GM23248 (cell line): Measurements from ENCODE around the gene HHIPL1. TPM values are rescaled to one million over a fixed set of nuclear protein-coding genes. Genes with fewer than 3 reads are reported as not detected.

Source experiments
- DNase-seq: peaks from one replicate; pipeline ENCODE4 v3.0.0-alpha.2; 2015
- H2AFZ ChIP-seq: fragments of 200-600 bp; sonication (generic); 2 replicates; pipeline ENCODE4 v1.6.1; 2016; ENCODE audit warnings: antibody characterized with exemption
- H3F3A ChIP-seq: fragments of 200-600 bp; sonication (generic); 2 replicates; pipeline ENCODE4 v1.6.1; 2016; ENCODE audit warnings: mild to moderate bottlenecking, antibody characterized with exemption, mixed run types; ENCODE audit not compliant: insufficient read depth
- H3K27ac ChIP-seq: fragments of 200-600 bp; sonication (generic); 2 replicates; pipeline ENCODE4 v1.5.1; 2016; ENCODE audit warnings: mild to moderate bottlenecking
- H3K27me3 ChIP-seq: fragments of 200-600 bp; sonication (generic); replicated peaks from 2 replicates; pipeline ENCODE4 v1.6.1; 2016; ENCODE audit warnings: mild to moderate bottlenecking; ENCODE audit not compliant: insufficient read depth
- H3K36me3 ChIP-seq: fragments of 200-600 bp; sonication (generic); 2 replicates; pipeline ENCODE4 v1.6.1; 2016; ENCODE audit warnings: low read depth, mild to moderate bottlenecking
- H3K4me1 ChIP-seq: fragments of 200-600 bp; sonication (generic); 2 replicates; pipeline ENCODE4 v1.6.1; 2016; ENCODE audit warnings: mild to moderate bottlenecking; ENCODE audit not compliant: insufficient read depth
- H3K4me2 ChIP-seq: fragments of 200-600 bp; sonication (generic); one replicate; pipeline ENCODE4 v1.6.1; 2016; ENCODE audit warnings: mild to moderate bottlenecking; ENCODE audit not compliant: unreplicated experiment
- H3K4me3 ChIP-seq: fragments of 200-600 bp; sonication (generic); 2 replicates; pipeline ENCODE4 v1.5.1; 2016; ENCODE audit warnings: mild to moderate bottlenecking
- H3K79me2 ChIP-seq: fragments of 200-600 bp; sonication (generic); 2 replicates; pipeline ENCODE4 v1.6.1; 2016; ENCODE audit warnings: mild to moderate bottlenecking; ENCODE audit not compliant: insufficient read depth
- H3K9ac ChIP-seq: fragments of 200-600 bp; sonication (generic); 2 replicates; pipeline ENCODE4 v1.6.1; 2016; ENCODE audit warnings: mild to moderate bottlenecking
- H3K9me2 ChIP-seq: fragments of 200-600 bp; sonication (generic); 2 replicates; pipeline ENCODE4 v1.6.1; 2016; ENCODE audit warnings: mixed run types, mild to moderate bottlenecking, moderate library complexity; ENCODE audit not compliant: insufficient read depth
- H3K9me3 ChIP-seq: fragments of 200-600 bp; sonication (generic); one replicate; pipeline ENCODE4 v1.6.1; 2017; ENCODE audit warnings: low read depth
- H4K20me1 ChIP-seq: fragments of 200-600 bp; sonication (generic); 2 replicates; pipeline ENCODE4 v1.6.0; 2016; ENCODE audit not compliant: insufficient read depth
- EZH2 ChIP-seq: fragments of 200-600 bp; sonication (generic); IDR thresholded peaks from 2 replicates; pipeline ENCODE4 v1.6.1; 2018; ENCODE audit warnings: antibody characterized with exemption, mild to moderate bottlenecking; ENCODE audit not compliant: insufficient read depth, poor library complexity, severe bottlenecking
- EZH2phosphoT487 ChIP-seq: fragments of 200-600 bp; sonication (generic); IDR thresholded peaks from 2 replicates; pipeline ENCODE4 v1.6.1; 2018; ENCODE audit warnings: antibody characterized with exemption, moderate library complexity, mild to moderate bottlenecking, low read depth; ENCODE audit not compliant: insufficient read depth
- WGBS, 2 experiments: methylation state at CpG; one replicate each; pipeline ENCODE4 v1.1.6; 2015 to 2017; ENCODE audit warnings: low lambda C conversion rate in 2 of 2, low coverage in 1 of 2; ENCODE audit errors: missing lambda C conversion rate in 2 of 2; 5-methylcytosine and 5-hydroxymethylcytosine counted together
- in situ Hi-C: fragments of 300-500 bp; cut with MboI; formaldehyde crosslinking; loops from 2 replicates; pipeline ENCODE4 v1.15.0; 2020
- polyA plus RNA-seq: library from polyadenylated mRNA; unstranded; fragments of >200 nt; fragmentation: Nextera tagmentation; extraction: Ambion mirVana; gene quantifications from 2 replicates; pipeline ENCODE4 v1.2.1, GENCODE V29; 2016
- total RNA-seq: library from RNA; depleted of rRNA; stranded (reverse); fragments of >200 nt; shearing (Covaris generic); gene quantifications from 2 replicates; pipeline ENCODE4 v1.2.3, GENCODE V29; 2014

The HHIPL1 gene
- total and polyA plus RNA-seq, 2 experiments from 2014 or later = 6.5 to 11.3 TPM

GRCh38 chr14:99682809-99683618 lies 38.1 kb downstream of the HHIPL1 start:
- Histone ChIP-seq H3K27ac (peak overlapping the region; percentile 92), H2AFZ (peak overlapping the region; percentile 100), H3F3A (no peaks in the 10 kb centered on the region), H3K9ac (peak overlapping the region; percentile 98), H3K4me1 (peaks cover 3% of the 10 kb centered on the region; the same call in 1 of the 2 replicates), H4K20me1 (no peaks in the 10 kb centered on the region), H3K79me2 (no peaks in the 10 kb centered on the region), H3K9me3 (no peaks in the 10 kb centered on the region), H3K27me3 (peaks cover 10% of the 10 kb centered on the region), H3K9me2 (no peaks in the 10 kb centered on the region), H3K36me3 (no peaks in the 10 kb centered on the region), H3K4me3 (peak overlapping the region; percentile 99), H3K4me2 (peak overlapping the region; percentile 97)
- peak; percentile 86 for DNase-seq
- WGBS, 2 experiments = 1% methylated on average over 36 to 38 of the region's 42 CpGs
- no peak for TF ChIP-seq EZH2
- TF ChIP-seq EZH2phosphoT487 = no peak
- in situ Hi-C loops = no loop called here

- Histone ChIP-seq H3K4me3 (peak within 1 kb of the TSS; percentile 99), H4K20me1 (no peaks in the 10 kb centered on the region), H3K4me1 (peaks cover 3% of the 10 kb centered on the region; the same call in 1 of the 2 replicates), H3K9me2 (no peaks in the 10 kb centered on the region), H3K9me3 (no peaks in the 10 kb centered on the region), H3F3A (no peaks in the 10 kb centered on the region), H3K27ac (peak within 1 kb of the TSS; percentile 92), H3K27me3 (peaks cover 10% of the 10 kb centered on the region), H3K79me2 (no peaks in the 10 kb centered on the region), H3K36me3 (no peaks in the 10 kb centered on the region), H3K9ac (peak within 1 kb of the TSS; percentile 98), H3K4me2 (peak within 1 kb of the TSS; percentile 97), H2AFZ (peak within 1 kb of the TSS; percentile 100)
- in situ Hi-C loops = no loop called here
- TF ChIP-seq EZH2phosphoT487 (no peak), EZH2 (no peak)
- DNase-seq = peak; percentile 100
- 1 to 2% methylated on average over 40 to 60 of the region's 83 CpGs for WGBS, 2 experiments
These were observed 38.9 kb downstream of the HHIPL1 start, which contains the start of gene CYP46A1 for GRCh38 chr14:99683619-99684409. Gene CYP46A1 (plus strand): TSS chr14:99684298. CDS start chr14:99684418, 120 bp downstream.

GRCh38 chr14:99684410-99684934 lies 39.5 kb downstream of the HHIPL1 start:
- H3K79me2 ChIP-seq = no peaks in the 10 kb centered on the region
- H3K4me1 ChIP-seq = peaks cover 3% of the 10 kb centered on the region; the same call in 1 of the 2 replicates
- WGBS, 2 experiments = 4 to 13% methylated on average over 17 to 37 of the region's 45 CpGs
- H3K36me3 ChIP-seq = no peaks in the 10 kb centered on the region
- no peak for DNase-seq
- H3K9me2 ChIP-seq = no peaks in the 10 kb centered on the region
- no peaks in the 10 kb centered on the region for H4K20me1 ChIP-seq
- no peaks in the 10 kb centered on the region for H3K9me3 ChIP-seq
- peak overlapping the region; percentile 83 for H3K4me2 ChIP-seq
- peak overlapping the region; percentile 70 for H3K4me3 ChIP-seq
- in situ Hi-C loops = no loop called here
- peaks cover 10% of the 10 kb centered on the region for H3K27me3 ChIP-seq
- peak overlapping the region; percentile 67 for H3K9ac ChIP-seq
- no peak overlapping the region for H3K27ac ChIP-seq
- TF ChIP-seq EZH2 = no peak
- no peak for TF ChIP-seq EZH2phosphoT487
- H2AFZ ChIP-seq = peak overlapping the region; percentile 68
- H3F3A ChIP-seq = no peaks in the 10 kb centered on the region

DNA sequence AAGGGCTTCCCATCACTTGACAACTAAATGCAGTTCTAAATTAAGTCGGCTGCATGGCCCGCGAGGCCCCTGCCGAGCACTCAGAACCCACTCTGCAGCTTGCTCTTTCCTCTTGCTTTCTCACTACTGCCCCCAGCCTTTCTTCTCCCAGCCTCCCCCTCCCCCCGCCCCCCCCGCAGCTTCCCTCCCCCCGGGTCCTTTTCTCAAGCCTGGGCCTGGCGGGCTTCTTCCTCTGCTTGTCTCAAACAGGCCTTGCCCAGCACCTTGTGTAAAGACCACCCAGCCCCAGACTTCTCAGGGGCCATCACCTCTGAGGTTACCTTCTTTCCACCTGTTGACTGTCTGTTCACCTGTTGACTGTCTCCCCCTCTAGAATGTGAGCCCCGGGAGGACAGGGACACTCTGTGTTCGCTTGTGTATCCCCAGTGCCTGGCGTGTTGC lies 40.2 kb downstream of the HHIPL1 start:
- no peaks in the 10 kb centered on the region for H3K36me3 ChIP-seq
- 51 to 66% methylated on average over 6 to 11 of the region's 11 CpGs for WGBS, 2 experiments
- H3K4me1 ChIP-seq = peaks cover 3% of the 10 kb centered on the region; the same call in 1 of the 2 replicates
- no peaks in the 10 kb centered on the region for H3K79me2 ChIP-seq
- DNase-seq = no peak
- H3K4me2 ChIP-seq = no peak overlapping the region
- no peak overlapping the region for H3K4me3 ChIP-seq
- no peaks in the 10 kb centered on the region for H3F3A ChIP-seq
- TF ChIP-seq EZH2phosphoT487 (no peak), EZH2 (no peak)
- H3K27me3 ChIP-seq = peaks cover 10% of the 10 kb centered on the region
- no peak overlapping the region for H3K27ac ChIP-seq
- H3K9me3 ChIP-seq = no peaks in the 10 kb centered on the region
- in situ Hi-C loops = no loop called here
- no peak overlapping the region for H3K9ac ChIP-seq
- H2AFZ ChIP-seq = no peak overlapping the region
- H4K20me1 ChIP-seq = no peaks in the 10 kb centered on the region
- H3K9me2 ChIP-seq = no peaks in the 10 kb centered on the region
